Esophagus muscularis mucosa (tissue), 4 donors: ENCODE data around the gene ZCCHC9. TPM values are rescaled to one million over a fixed set of nuclear protein-coding genes. Genes with fewer than 3 reads are reported as not detected.

Source experiments
- DNase-seq: peaks from one replicate; pipeline ENCODE4 v3.0.0-alpha.2; 2017; ENCODE audit errors: extremely low spot score
- H3K27ac ChIP-seq, 4 donors: fragments of 200-600 bp; sonication (generic); replicated peaks in 1 of 4; 1 replicate in 3 of 4; 2 replicates in 1 of 4; pipeline ENCODE4 v1.5.1; 2016 to 2019; ENCODE audit warnings: mild to moderate bottlenecking in 1 of 4
- H3K27me3 ChIP-seq, 4 donors: fragments of 200-600 bp; sonication (generic); one replicate each; pipeline versions ENCODE4 v1.5.1 to v1.6.0; 2016 to 2019
- H3K36me3 ChIP-seq, 4 donors: fragments of 200-600 bp; sonication (generic); one replicate each; pipeline ENCODE4 v1.5.1; 2016 to 2019
- H3K4me1 ChIP-seq, 4 donors: fragments of 200-600 bp; sonication (generic); one replicate each; pipeline ENCODE4 v1.5.1; 2016 to 2019
- H3K4me3 ChIP-seq, 4 donors: fragments of 200-600 bp; sonication (generic); 1 replicate in 2 of 4; 2 replicates in 2 of 4; pipeline ENCODE4 v1.5.1; 2016 to 2019; ENCODE audit warnings: mild to moderate bottlenecking in 4 of 4, moderate library complexity in 1 of 4
- H3K9me3 ChIP-seq, 4 donors: fragments of 200-600 bp; sonication (generic); 1 replicate in 3 of 4; 2 replicates in 1 of 4; pipeline ENCODE4 v1.5.1; 2016 to 2019
- CTCF ChIP-seq, 3 experiments: fragments of 200-600 bp in 2 of 3; fragments of 450-650 bp in 1 of 3; sonication (generic) in 2 of 3; IDR thresholded peaks; one replicate each; pipeline ENCODE4 v1.5.1; 2017 to 2019; ENCODE audit warnings: antibody characterized with exemption in 3 of 3, mild to moderate bottlenecking in 2 of 3, moderate library complexity in 1 of 3
- EP300 ChIP-seq: sonication (generic); formaldehyde crosslinking; IDR thresholded peaks from one replicate; pipeline ENCODE4 v1.6.1; 2017; ENCODE audit warnings: antibody characterized with exemption
- POLR2A ChIP-seq: fragments of 450-650 bp; IDR thresholded peaks from one replicate; pipeline ENCODE4 v1.6.1; 2017; ENCODE audit warnings: antibody characterized with exemption, moderate library complexity, mild to moderate bottlenecking, low read depth
- POLR2AphosphoS5 ChIP-seq, 2 donors: sonication (generic); formaldehyde crosslinking; IDR thresholded peaks; one replicate each; pipeline ENCODE4 v1.6.1; 2017; ENCODE audit warnings: antibody characterized with exemption in 2 of 2
- WGBS: methylation state at CpG from one replicate; pipeline ENCODE4 v1.1.5; 2018; 5-methylcytosine and 5-hydroxymethylcytosine counted together
- intact Hi-C: fragments of 100-400 bp; cut with DNase I; formaldehyde crosslinking; loops from one replicate; pipeline ENCODE4 v1.15.1; 2023
- total RNA-seq, 4 donors: library from RNA; depleted of rRNA; stranded (reverse); fragments of >200 nt; gene quantifications; one replicate each; pipeline versions ENCODE4 v1.1.0 to v1.2.1, GENCODE V29; 2016

ZCCHC9 gene
- total RNA-seq, 4 donors from 2014 or later = 18.7 to 38.6 (median 22.8) TPM

GRCh38 chr5:81350507-81350906 is 49.1 kb downstream of the ZCCHC9 start:
- no peak overlapping the region for H3K4me3 ChIP-seq
- DNase-seq = peak; percentile 26
- no peaks in the 10 kb centered on the region for H3K4me1 ChIP-seq
- TF ChIP-seq POLR2AphosphoS5 (IDR thresholded peaks at IDR 0.05) = no peak
- no peak for TF ChIP-seq POLR2A
- TF ChIP-seq CTCF (IDR thresholded peaks at IDR 0.05) = no peak
- no peak for TF ChIP-seq EP300
- no peaks in the 10 kb centered on the region for H3K36me3 ChIP-seq
- no peak overlapping the region for H3K27ac ChIP-seq
- H3K27me3 ChIP-seq = no peaks in the 10 kb centered on the region
- intact Hi-C loops = no loop called here
- no peaks in the 10 kb centered on the region for H3K9me3 ChIP-seq

- Histone ChIP-seq H3K36me3 (no peaks in the 10 kb centered on the region), H3K27me3 (no peaks in the 10 kb centered on the region), H3K27ac (no peak overlapping the region), H3K4me3 (no peak overlapping the region), H3K4me1 (no peaks in the 10 kb centered on the region), H3K9me3 (no peaks in the 10 kb centered on the region)
- TF ChIP-seq POLR2AphosphoS5 (IDR thresholded peaks at IDR 0.05) (no peak), POLR2A (no peak), EP300 (no peak), CTCF (IDR thresholded peaks at IDR 0.05) (no peak)
- intact Hi-C loops = no loop called here
- WGBS = 70% methylated on average over 5 of the region's 5 CpGs
- DNase-seq = no peak
These were observed 51.8 kb downstream of the ZCCHC9 start for GRCh38 chr5:81353189-81353588.

GRCh38 chr5:81354093-81354492 is 52.7 kb downstream of the ZCCHC9 start:
- intact Hi-C loops = no loop called here
- H3K36me3 ChIP-seq = no peaks in the 10 kb centered on the region
- DNase-seq = no peak
- 78% methylated on average over 2 of the region's 2 CpGs for WGBS
- H3K27ac ChIP-seq = no peak overlapping the region
- no peaks in the 10 kb centered on the region for H3K9me3 ChIP-seq
- TF ChIP-seq POLR2AphosphoS5 (IDR thresholded peaks at IDR 0.05) (no peak), CTCF (IDR thresholded peaks at IDR 0.05) (no peak), POLR2A (no peak), EP300 (no peak)
- no peaks in the 10 kb centered on the region for H3K27me3 ChIP-seq
- no peaks in the 10 kb centered on the region for H3K4me1 ChIP-seq
- H3K4me3 ChIP-seq = no peak overlapping the region

- H3K27me3 ChIP-seq = no peaks in the 10 kb centered on the region
- H3K36me3 ChIP-seq = no peaks in the 10 kb centered on the region
- H3K4me3 ChIP-seq = no peak overlapping the region
- intact Hi-C loops = no loop called here
- no peaks in the 10 kb centered on the region for H3K4me1 ChIP-seq
- no peaks in the 10 kb centered on the region for H3K9me3 ChIP-seq
- TF ChIP-seq CTCF (IDR thresholded peaks at IDR 0.05) (no peak), POLR2AphosphoS5 (IDR thresholded peaks at IDR 0.05) (no peak), POLR2A (no peak), EP300 (no peak)
- WGBS = 77% methylated on average over 11 of the region's 11 CpGs
- no peak for DNase-seq
- H3K27ac ChIP-seq = no peak overlapping the region
These were observed 54.2 kb downstream of the ZCCHC9 start for GRCh38 chr5:81355291-81356251.

- Histone ChIP-seq H3K9me3 (no peaks in the 10 kb centered on the region), H3K4me1 (no peaks in the 10 kb centered on the region), H3K27ac (no peak overlapping the region), H3K4me3 (no peak overlapping the region), H3K36me3 (no peaks in the 10 kb centered on the region), H3K27me3 (no peaks in the 10 kb centered on the region)
- intact Hi-C loops = no loop called here
- DNase-seq = no peak
- 64% methylated on average over 5 of the region's 5 CpGs for WGBS
- TF ChIP-seq POLR2AphosphoS5 (IDR thresholded peaks at IDR 0.05) (no peak), EP300 (no peak), POLR2A (no peak), CTCF (IDR thresholded peaks at IDR 0.05) (no peak)
These were observed 57.7 kb downstream of the ZCCHC9 start for GRCh38 chr5:81359108-81359507.
